NOMO-1 treated with DMSO at 0.1 percent for 48 hours (cell line): ENCODE data around the gene PHB1.
"Not testable (repeated sequence)": the region's sequence is repeated elsewhere in the genome, so short reads cannot be mapped to it uniquely, and the experiment has no call there.

Source experiments
- DNase-seq: peaks from one replicate; lab custom pipeline; 2025; ENCODE audit not compliant: unreplicated experiment; lab: John Stamatoyannopoulos, UW

Gene PHB1

GRCh38 chr17:49406421-49407061 is 8.1 kb downstream of the PHB1 start:
- DNase-seq, result no peak

GRCh38 chr17:49404906-49405305 is 9.8 kb downstream of the PHB1 start:
- no peak for DNase-seq

GRCh38 chr17:49404361-49404760 is 10.3 kb downstream of the PHB1 start:
- DNase-seq, result no peak

DNA sequence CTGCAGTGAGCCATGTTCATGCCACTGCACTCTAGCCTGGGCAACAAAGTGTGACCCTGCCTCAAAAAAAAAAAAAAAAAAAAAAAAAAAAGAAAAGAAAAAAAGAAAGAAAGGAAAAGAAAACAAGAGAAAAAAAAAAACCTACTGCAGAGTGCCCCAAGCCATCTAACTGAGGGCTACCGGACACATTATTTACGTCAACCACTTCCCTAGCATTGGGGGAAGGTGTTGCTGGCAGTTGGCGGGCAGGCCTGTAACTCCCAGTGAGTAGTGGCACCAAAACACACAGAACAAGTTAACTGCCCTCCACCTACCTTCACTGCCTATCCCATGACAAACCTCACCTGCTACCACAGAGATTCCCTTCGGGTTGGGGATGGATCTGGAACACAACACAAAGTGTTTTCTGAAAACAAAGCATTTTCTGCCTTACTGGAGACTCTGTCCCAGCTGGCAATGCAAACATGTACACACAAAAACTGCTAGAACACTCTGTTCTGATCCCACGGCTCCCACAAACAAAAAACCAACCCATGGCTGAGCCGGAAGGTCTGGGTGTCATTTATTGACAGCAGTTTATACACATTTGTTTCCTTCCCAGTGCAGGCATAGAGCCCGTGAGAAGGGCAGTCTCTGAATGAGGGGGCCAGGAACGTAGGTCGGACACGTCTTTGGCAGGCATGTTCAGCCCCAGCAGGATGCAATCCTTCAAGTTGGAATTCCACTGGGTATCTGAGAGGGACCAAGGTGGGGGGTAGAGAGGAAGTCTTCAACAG is 11.0 kb downstream of the PHB1 start:
- no peak for DNase-seq

GRCh38 chr17:49402706-49403105 is 12.0 kb downstream of the PHB1 start:
- DNase-seq, result no peak

DNA sequence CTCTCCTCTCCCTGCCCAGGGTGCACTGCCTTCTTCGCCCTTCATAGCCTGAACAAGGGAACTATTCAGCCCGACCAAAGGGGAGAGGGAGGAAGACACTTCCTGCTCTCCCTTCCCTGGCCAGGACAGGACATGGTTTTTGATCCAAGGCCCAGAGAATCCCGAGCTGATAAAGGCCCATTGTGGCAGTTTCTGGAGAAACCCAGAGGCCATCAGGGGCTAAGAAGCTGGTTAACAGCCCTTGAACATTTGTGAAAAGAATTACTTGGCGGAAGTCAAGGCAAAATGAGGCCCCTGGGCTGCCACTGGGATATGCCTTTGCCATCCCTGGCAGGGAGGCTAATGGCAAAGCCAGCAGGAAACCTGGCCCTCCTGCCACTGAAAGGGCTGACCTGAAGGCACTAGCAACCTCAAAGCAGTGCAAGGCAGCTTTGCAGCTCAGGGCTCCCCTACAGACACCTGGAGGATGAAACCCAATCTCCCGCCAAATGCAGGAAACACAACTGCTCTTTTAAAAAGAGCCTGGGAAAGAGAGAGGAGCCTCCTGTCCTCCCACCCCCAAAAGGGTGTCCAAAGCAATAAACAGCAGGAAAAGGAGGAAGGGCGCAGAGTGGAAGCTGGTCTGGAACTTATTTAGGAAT is 12.6 kb downstream of the PHB1 start:
- no peak for DNase-seq

DNA sequence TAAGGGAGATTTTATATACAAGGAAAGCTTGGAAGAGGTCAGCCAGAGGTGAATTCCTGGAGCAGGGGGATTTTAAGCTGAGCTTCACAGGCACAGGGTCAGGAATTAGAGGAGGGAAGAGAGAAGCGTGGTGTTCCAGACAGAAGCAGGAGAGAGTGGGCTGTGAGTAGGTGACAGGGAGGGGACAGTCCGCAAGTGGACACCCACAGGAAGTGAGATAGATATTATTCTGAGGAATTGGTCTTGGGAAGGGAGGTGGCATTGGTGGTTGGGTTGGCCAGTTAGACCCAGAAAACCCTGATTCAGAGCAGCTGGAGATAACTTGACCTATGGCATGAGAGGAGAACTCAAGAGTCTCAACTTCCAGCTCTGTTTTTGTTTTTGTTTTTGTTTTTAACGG is 14.7 kb downstream of the PHB1 start:
- no peak for DNase-seq

DNA sequence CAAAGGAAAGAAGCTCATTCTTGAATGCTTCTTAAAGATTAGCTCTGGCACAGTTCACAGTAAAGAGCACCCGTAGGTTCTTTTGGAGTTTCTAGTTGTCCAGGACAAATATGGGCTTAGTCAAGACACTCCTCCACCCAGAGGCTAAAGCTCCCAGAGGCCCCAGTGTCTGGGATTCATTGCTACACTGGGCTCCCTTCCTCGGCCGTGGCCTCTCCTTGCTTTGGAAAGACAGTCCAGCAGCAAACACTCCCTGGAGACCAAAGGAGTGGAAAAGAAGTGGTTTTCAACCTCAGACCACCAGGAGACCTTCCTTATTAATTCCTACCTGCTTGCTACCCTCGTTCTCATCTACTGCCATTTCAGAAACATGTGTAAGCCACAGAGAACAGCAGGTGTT is 17.1 kb downstream of the PHB1 start:
- DNase-seq, result no peak

DNA sequence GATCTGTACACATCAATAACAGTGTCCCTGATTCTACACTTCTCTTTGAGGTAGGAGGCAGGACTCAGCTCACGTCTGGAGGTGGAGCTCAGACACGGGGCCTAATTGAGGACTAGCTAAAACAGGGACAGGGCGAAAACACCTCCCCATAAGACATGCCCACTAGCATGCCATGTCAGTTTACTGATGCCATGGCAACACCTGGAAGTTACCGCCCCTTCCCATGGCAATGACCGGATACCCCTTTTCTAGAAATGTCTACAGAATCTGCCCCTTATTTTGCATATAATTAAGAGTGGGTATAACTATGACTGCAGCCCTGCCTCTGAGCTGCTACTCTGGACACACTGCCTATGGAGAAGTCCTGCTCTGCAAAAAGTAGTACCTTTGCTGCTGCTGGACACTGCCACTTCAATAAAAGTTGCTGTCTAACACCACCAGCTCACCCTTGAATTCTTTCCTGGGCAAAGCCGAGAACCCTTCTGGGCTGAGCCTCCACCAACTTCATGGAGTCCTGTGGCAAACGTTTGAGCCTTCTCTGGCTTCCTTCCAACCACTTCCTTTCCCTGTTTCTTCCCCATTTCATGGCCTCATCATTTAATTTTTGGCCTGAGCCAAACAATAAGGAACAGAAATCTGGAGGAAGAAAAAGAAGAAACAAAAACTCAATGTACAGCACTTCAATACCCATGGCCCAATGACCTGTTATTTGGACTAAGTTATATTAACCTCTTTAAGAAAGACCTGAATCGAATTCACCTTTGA is 21.0 kb downstream of the PHB1 start:
- DNase-seq, result peak; percentile 20

- DNase-seq, result peak; percentile 75
These were observed 23.9 kb downstream of the PHB1 start for GRCh38 chr17:49390548-49391324.

DNA sequence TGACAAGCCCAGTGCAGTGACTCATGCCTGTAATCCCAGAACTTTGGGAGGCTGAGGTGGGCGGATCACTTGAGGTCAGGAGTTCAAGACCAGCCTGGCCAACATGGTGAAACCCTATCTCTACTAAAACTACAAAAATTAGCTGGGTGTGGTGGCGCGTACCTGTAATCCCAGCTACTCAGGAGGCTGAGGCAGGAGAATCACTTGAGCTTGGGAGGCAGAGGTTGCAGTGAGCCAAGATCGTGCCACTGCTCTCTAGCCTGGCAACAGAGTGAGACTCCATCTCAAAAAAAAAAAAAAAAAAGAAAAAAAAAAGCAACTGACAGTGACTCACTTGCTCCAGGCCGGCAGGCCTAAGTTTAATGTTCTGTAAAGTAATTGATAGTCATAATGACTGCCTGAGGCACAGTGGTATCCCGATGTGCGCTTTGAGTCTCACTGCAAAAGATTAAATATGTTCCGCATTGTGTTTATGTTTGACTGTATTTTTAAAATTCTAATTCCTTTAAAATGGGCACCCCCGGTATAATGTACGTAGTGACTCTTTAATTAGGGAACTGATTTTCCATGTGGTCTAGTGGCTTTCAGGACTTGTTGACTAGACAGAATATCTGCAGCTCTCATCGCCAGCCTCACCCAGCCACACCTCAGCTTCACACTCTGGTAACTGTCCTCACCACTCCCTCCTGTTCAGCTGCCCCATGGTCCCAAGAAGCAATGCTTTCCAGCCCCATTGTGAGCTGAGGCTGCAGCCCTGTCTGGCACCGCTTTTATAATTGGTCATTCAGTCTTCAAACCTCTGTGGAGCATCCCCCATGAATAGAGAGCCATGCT is 25.0 kb downstream of the PHB1 start:
- not testable (repeated sequence) for DNase-seq

DNA sequence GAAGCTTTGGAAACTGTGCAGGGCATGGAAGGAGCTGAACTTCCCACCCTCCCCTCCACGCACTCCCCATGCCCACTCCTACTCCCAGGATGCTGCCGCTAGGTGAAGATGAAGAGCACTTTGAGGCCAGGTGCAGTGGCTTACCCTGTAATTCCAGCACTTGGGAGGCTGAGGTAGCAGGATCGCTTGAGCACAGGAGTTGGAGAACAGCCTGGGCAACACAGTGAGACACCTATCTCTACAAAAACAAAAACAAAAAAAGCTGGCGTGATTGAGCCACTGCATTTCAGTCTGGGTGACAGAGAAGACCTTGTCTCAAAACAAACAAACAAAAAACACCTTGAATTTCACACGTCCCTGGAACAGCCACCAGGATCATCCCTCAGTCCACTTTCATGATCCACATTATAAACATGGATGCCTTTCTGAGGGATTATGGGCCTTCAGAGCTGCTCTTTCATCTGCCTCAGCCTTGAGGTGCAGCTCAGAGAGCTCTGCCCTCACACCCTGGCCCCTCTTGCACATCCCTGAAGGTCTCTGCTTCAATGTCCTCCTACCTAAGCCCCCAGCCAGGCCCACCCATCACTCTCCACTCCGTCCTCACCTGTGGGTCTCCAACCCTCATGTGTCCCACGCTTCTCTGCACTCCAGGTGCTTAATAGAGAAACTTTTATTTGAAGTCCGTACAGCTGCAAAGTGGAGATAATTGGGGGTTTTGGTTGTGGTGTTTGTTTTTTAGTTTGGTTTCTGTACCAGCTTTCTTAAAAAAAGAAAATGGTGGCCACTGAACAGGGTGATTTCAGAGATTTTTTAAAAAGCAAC is 25.8 kb downstream of the PHB1 start:
- no peak for DNase-seq

DNA sequence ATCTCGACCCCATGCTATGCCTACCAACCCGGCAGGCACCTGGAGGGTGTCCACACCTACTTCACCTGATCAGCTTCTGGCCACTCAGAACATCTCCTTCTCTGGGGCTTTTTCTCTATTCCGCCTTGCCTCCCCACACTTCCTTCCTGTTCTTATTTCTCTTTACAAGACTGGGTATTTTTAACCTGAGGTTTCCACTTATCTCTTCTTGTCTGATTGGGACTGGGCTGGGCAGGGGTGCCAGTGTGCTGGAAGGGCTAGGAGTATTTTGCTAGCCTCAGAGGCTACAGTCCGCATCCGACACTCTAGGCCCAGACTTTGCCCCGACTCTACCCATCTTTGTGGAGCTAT is 26.4 kb downstream of the PHB1 start:
- peak; percentile 59 for DNase-seq

DNA sequence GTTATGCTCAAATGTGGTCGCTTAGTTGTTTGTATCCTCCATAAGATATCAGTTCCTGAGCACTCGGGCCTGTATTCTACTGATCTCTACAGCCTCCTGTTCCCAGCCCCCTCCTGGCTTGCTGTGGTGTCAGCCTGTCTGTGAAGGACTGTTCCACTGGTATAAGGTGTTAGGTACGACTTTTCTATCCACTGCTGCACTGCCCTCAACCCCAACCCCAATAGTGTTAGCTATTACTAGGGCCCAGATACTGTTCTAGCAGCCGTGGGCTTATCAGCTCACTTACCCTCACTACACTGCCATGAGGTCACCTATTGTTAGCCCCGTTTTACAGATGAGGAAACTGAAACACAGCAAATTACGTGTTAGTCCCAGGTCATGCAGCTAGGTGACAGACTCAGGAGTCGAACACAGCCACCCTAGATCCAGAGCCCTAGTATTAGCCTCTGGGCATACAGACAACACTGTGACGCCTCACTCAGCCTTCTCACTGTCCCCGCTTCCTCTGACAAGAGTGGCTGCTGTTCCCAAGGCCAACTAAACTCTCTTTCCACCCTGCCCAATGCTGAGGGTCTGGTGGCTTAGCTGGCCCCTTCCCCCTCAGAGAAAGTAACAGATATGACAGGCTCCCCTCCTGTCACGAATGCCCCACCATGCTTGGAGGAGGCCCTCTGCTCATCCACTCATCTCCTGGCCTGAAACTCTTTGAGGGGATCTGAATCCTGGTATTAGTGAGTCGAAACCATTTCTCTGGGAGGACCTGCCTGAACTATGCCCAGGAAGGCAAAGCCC is 27.0 kb downstream of the PHB1 start:
- DNase-seq, result no peak

DNA sequence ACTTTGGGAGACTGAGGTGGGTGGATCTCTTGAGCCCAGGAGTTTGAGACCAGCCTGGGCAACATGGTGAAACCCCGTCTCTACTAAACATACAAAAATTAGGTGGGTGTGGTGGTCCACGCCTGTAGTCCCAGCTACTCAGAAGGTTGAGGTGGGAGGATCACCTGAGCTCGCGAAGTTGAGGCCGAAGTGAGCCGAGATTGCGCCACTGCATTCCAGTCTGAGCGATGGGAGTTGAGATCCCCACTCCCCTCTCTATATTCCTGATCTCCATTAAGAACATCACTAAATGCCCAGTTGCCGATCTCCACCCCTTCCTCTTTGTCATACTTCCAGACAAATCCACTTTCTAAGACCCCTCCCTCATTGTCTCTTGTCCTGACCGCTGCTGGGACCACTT is 28.3 kb downstream of the PHB1 start:
- no peak for DNase-seq

- no peak for DNase-seq
These were observed 29.7 kb downstream of the PHB1 start for GRCh38 chr17:49384951-49385350.

- DNase-seq, result no peak
These were observed 31.6 kb downstream of the PHB1 start for GRCh38 chr17:49383060-49383459.

DNA sequence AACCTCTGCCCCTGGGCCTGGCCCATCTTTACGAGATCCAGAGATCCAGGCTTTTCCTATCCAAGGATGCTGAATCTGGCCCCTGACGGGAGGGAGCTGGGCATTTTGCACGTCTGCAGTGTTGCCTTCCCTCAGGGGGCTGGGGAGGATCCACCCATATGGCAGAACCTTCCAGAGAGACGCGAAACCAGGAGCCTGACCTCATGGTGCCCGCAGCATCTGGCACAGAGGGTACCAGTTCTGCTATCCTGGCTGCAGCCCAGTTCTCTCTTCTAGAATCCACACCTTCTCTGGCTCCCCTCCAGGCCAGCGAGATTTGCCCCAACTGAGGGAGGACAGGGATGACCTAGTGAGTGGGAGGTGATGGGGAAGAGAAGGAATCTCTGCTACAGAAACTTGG is 32.1 kb downstream of the PHB1 start:
- DNase-seq, result no peak
